Mesothelial cell of epicardium (in vitro differentiated cells): Measurements from ENCODE around the gene CLSTN2. TPM values are rescaled to one million over a fixed set of nuclear protein-coding genes. Genes with fewer than 3 reads are reported as not detected.

ENCODE experiments used
- DNase-seq, 2 experiments: peaks; one replicate each; pipeline ENCODE4 v3.0.0; 2021; ENCODE audit warnings: low spot score in 2 of 2; ENCODE audit not compliant: unreplicated experiment in 2 of 2
- H3K27ac Mint-ChIP-seq: 2 replicates; pipeline ENCODE4 v1.8.0; 2021; ENCODE audit warnings: mixed read lengths
- H3K27me3 Mint-ChIP-seq: 2 replicates; pipeline ENCODE4 v1.8.0; 2021; ENCODE audit warnings: low read depth, mixed read lengths
- H3K36me3 Mint-ChIP-seq: 2 replicates; pipeline ENCODE4 v1.8.0; 2021; ENCODE audit warnings: mixed read lengths
- H3K4me1 Mint-ChIP-seq: 2 replicates; pipeline ENCODE4 v1.8.0; 2021; ENCODE audit warnings: mixed read lengths
- H3K4me3 Mint-ChIP-seq: 2 replicates; pipeline ENCODE4 v1.8.0; 2021; ENCODE audit warnings: mild to moderate bottlenecking, moderate library complexity, mixed read lengths
- H3K9me3 Mint-ChIP-seq: 2 replicates; pipeline ENCODE4 v1.8.0; 2021; ENCODE audit warnings: mixed read lengths
- total RNA-seq: library from RNA; stranded (reverse); gene quantifications from 3 replicates; pipeline ENCODE4 v1.2.1, GENCODE V29; 2021
- TF ChIP-seq, protein P1 (sequence below): fragments of 200-600 bp; sonication (generic); IDR thresholded peaks from one replicate; pipeline ENCODE4 v1.5.0; 2021; ENCODE audit warnings: antibody characterized with exemption; ENCODE audit not compliant: unreplicated experiment

Gene CLSTN2
- total RNA-seq, 1 donor from 2014 or later: 18.2 TPM

DNA sequence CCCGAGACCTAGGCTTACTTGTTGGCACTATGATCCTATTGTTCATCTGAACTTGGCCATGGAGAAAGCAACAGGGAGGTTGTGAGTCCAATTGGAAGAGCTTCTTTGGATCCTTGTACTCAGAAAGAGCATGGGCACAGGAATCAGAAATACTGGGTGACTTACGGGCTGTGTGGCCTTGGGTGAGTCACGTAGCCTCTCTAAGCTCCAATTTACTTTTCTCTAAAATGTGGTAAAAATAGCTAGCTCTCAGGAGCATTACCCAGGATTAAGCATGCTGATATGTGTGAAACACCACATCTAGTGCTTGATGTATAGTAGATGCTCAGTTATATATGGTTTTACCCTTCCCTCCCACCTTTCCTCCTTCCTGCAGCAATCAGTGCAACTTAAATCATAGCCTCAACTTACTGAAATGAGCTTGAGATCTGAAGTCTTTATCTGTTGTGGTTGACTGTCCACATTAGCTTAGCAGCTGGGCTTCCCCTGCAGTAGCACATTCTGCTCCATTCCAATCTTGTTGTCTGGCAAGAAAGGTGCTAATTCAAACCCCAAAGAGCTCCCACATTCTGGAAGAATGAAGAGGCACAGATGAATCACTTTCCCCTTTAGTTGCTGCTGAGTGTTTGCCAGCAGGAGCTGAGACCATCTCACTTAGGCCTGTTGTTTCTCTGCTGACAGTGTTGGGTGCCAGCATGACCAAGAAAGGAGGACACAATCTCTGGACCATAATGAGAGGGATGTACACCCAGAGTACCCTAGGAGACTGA is 443.8 kb downstream of the CLSTN2 start:
- H3K36me3 Mint-ChIP-seq: no peaks in the 10 kb centered on the region
- H3K4me1 Mint-ChIP-seq: no peaks in the 10 kb centered on the region
- no peaks in the 10 kb centered on the region for H3K9me3 Mint-ChIP-seq
- no peaks in the 10 kb centered on the region for H3K27me3 Mint-ChIP-seq
- TF ChIP-seq, protein P1, sequence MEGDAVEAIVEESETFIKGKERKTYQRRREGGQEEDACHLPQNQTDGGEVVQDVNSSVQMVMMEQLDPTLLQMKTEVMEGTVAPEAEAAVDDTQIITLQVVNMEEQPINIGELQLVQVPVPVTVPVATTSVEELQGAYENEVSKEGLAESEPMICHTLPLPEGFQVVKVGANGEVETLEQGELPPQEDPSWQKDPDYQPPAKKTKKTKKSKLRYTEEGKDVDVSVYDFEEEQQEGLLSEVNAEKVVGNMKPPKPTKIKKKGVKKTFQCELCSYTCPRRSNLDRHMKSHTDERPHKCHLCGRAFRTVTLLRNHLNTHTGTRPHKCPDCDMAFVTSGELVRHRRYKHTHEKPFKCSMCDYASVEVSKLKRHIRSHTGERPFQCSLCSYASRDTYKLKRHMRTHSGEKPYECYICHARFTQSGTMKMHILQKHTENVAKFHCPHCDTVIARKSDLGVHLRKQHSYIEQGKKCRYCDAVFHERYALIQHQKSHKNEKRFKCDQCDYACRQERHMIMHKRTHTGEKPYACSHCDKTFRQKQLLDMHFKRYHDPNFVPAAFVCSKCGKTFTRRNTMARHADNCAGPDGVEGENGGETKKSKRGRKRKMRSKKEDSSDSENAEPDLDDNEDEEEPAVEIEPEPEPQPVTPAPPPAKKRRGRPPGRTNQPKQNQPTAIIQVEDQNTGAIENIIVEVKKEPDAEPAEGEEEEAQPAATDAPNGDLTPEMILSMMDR: no peak
- no peak for DNase-seq
- no peak overlapping the region for H3K27ac Mint-ChIP-seq
- H3K4me3 Mint-ChIP-seq: no peak overlapping the region

DNA sequence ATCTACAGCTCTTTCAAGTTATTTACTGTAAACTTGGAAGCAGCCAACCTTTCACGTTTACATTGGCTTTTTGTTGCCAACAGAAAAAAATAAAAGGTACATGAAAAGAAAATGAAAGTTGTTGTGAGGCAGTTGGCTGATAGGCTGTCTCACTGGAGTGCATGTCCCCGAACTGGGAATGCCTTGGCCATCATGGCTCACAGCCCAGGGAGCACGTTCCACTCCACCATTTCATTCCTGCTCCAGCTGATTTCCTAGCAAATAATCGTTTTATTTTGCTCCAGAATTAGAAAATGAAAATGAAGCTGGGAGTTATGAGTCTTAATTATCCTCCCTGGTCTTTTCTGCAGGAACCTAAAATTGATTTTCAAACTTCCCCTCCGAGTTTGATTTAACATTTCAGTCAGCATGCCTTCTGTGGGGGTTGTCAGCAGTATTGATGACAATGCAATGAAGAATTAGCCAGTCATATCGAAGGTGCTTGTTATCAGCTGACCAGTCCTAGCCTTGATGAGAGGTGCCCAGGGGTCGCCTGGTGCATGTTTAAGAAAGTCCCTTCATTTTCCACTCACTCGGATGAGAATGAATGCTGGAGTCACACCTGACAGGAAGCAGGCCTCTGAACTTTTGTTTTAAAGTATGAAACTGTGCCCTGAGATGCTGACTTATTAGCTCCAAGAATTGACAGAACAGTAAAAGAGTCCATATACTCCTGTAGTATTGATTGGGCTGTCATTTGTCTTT is 449.2 kb downstream of the CLSTN2 start:
- TF ChIP-seq, protein P1: no peak
- Mint-ChIP-seq H3K27me3 (no peaks in the 10 kb centered on the region), H3K36me3 (no peaks in the 10 kb centered on the region), H3K27ac (no peak overlapping the region), H3K4me3 (no peak overlapping the region), H3K4me1 (peaks cover 15% of the 10 kb centered on the region), H3K9me3 (peaks cover 1% of the 10 kb centered on the region)
- no peak for DNase-seq

GRCh38 chr3:140384876-140385275 is 449.9 kb downstream of the CLSTN2 start:
- TF ChIP-seq, protein P1: no peak
- peaks cover 15% of the 10 kb centered on the region for H3K4me1 Mint-ChIP-seq
- no peak overlapping the region for H3K4me3 Mint-ChIP-seq
- no peaks in the 10 kb centered on the region for H3K27me3 Mint-ChIP-seq
- H3K27ac Mint-ChIP-seq: no peak overlapping the region
- DNase-seq: no peak
- peaks cover 7% of the 10 kb centered on the region for H3K9me3 Mint-ChIP-seq
- H3K36me3 Mint-ChIP-seq: peaks cover 2% of the 10 kb centered on the region

GRCh38 chr3:140386357-140387100 is 451.5 kb downstream of the CLSTN2 start:
- H3K27ac Mint-ChIP-seq: no peak overlapping the region

GRCh38 chr3:140387244-140387643 is 452.3 kb downstream of the CLSTN2 start:
- TF ChIP-seq, protein P1: no peak

More at GRCh38 chr3:140386357-140387100, 451.5 kb downstream of the CLSTN2 start:
- TF ChIP-seq, protein P1: no peak
- Mint-ChIP-seq H3K9me3 (peaks cover 15% of the 10 kb centered on the region), H3K4me1 (peaks cover 20% of the 10 kb centered on the region), H3K27me3 (no peaks in the 10 kb centered on the region), H3K4me3 (no peak overlapping the region), H3K36me3 (peaks cover 2% of the 10 kb centered on the region)
- no peak for DNase-seq

More at GRCh38 chr3:140387244-140387643, 452.3 kb downstream of the CLSTN2 start:
- DNase-seq: no peak
- H3K9me3 Mint-ChIP-seq: peaks cover 15% of the 10 kb centered on the region
- H3K27me3 Mint-ChIP-seq: no peaks in the 10 kb centered on the region
- H3K4me1 Mint-ChIP-seq: peaks cover 20% of the 10 kb centered on the region
- H3K36me3 Mint-ChIP-seq: peaks cover 2% of the 10 kb centered on the region
- no peak overlapping the region for H3K4me3 Mint-ChIP-seq
- no peak overlapping the region for H3K27ac Mint-ChIP-seq
